ENCODE measurements around the gene CHMP6. TPM values are rescaled to one million over a fixed set of nuclear protein-coding genes. Genes with fewer than 3 reads are reported as not detected.

Gene CHMP6
- total and polyA plus RNA-seq, 7 donors, result 15.7 to 40.4 (median 28.2) TPM

DNA sequence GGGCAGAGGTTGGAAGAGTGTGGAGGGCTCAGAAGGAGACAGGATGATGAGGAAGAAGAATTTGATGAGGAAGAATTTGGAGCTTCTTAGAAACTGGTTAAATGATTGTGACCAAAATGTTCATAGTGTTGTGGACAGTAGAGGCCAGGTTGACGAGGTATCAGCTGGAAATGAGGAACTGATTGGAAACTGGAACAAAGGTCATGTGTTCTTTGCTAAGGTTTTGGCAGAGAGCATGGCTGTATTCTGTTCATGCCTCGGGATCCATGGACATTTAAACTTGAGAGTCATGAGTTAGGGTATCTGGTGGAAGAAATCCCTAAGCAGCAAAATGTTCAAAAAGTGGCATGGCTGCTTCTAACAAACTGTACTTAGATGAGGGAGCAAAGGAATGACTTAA, 19.3 kb downstream of the CHMP6 start:
- Histone ChIP-seq H3K9me3 (peaks cover 0 to 7% (median 0%) of the 10 kb centered on the region in 4 donors), H3K36me3 (no peaks in the 10 kb centered on the region), H3K4me1 (peaks cover 0 to 27% (median 8%) of the 10 kb centered on the region in 4 donors), H3K4me3 (no peak overlapping the region), H3K27me3 (peaks cover 0 to 9% (median 0%) of the 10 kb centered on the region in 3 donors), H3K27ac (no peak overlapping the region)
- WGBS, 2 donors, result 55 to 83% methylated on average over 2 of the region's 2 CpGs
- no peak for DNase-seq
- intact Hi-C loops (cut with DNase I), result no loop called here
- TF ChIP-seq POLR2A (IDR thresholded peaks at IDR 0.05), result no peak
- TF ChIP-seq CTCF (IDR thresholded peaks at IDR 0.05), result no peak
- no peak for TF ChIP-seq POLR2AphosphoS5 (IDR thresholded peaks at IDR 0.05)
- TF ChIP-seq EP300 (IDR thresholded peaks at IDR 0.05), result no peak

DNA sequence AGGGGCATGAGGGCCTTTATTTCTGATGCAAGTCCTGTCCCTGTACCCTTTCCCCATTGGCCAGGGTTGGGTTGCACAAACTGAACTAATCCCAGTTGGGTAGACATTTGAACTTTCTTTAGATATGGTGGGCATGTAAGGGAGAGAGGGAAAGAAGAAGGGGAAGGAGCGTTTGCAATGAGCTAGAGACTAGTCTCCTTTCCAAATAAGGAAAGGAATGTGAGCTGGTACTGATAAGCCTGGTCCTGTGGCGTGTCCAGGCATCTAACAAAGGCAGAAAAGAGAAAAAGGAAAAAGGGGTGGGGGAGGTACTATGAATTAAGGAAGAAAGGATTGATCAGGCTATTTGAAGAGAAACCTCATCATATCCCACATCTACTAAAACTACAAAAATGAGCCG, 20.3 kb downstream of the CHMP6 start:
- Histone ChIP-seq H3K27me3 (no peaks in the 10 kb centered on the region), H3K27ac (no peak overlapping the region), H3K4me3 (no peak overlapping the region), H3K4me1 (peaks cover 0 to 27% (median 8%) of the 10 kb centered on the region in 4 donors), H3K36me3 (no peaks in the 10 kb centered on the region), H3K9me3 (peaks cover 0 to 7% (median 0%) of the 10 kb centered on the region in 4 donors)
- TF ChIP-seq POLR2A (IDR thresholded peaks at IDR 0.05), result no peak
- TF ChIP-seq EP300 (IDR thresholded peaks at IDR 0.05), result no peak
- TF ChIP-seq POLR2AphosphoS5 (IDR thresholded peaks at IDR 0.05), result no peak
- no peak for TF ChIP-seq CTCF (IDR thresholded peaks at IDR 0.05)
- DNase-seq, result no peak
- 59 to 77% methylated on average over 3 of the region's 3 CpGs for WGBS, 2 donors
- intact Hi-C loops (cut with DNase I), result no loop called here

DNA sequence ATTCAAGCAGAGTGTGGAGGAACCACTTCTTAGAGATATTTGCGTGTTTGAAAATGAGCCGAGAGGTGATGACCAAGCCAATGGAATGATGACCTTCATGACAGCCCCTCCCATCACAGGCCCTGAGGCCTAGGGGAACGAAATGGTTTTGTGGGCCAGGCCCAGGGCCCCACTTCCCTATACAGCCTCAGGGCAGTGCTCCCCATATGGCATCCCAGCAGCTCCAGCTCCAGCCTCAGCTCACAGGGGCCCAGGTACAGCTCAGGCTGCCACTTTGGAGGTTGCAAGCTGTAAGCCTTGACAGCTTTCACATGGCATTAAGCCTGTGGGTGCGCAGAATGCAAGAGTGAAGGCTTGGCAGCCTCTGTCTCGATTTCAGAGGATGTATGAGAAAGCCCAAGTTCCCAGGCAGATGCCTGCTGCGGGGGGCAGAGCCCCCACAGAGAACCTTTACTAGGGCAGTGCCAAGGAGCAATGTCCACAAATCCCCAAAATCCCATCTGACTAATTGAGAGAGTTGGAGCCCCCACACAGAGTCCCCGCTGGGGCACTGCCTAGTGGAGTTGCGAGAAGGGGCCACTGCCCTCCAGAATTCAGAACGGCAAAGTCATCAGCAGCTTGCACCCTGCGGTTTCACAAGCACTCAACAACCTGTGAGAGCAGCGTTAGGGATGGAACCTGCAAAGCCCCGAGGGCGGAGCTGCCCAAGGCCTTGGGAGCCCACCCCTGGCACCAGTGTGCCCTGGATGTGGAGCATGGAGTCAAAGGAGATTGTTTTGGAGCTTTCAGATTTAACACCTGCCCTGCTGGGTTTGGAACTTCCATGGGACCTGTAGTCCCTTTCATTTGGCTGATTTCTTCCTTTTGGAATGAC, 21.2 kb downstream of the CHMP6 start:
- intact Hi-C loops (cut with DNase I), result no loop called here
- whole genome bisulfite sequencing, 2 donors, result 92 to 93% methylated on average over 13 of the region's 13 CpGs
- TF ChIP-seq POLR2A (IDR thresholded peaks at IDR 0.05), result no peak
- TF ChIP-seq CTCF (IDR thresholded peaks at IDR 0.05), result no peak
- TF ChIP-seq EP300 (IDR thresholded peaks at IDR 0.05), result no peak
- TF ChIP-seq POLR2AphosphoS5 (IDR thresholded peaks at IDR 0.05), result no peak

DNA sequence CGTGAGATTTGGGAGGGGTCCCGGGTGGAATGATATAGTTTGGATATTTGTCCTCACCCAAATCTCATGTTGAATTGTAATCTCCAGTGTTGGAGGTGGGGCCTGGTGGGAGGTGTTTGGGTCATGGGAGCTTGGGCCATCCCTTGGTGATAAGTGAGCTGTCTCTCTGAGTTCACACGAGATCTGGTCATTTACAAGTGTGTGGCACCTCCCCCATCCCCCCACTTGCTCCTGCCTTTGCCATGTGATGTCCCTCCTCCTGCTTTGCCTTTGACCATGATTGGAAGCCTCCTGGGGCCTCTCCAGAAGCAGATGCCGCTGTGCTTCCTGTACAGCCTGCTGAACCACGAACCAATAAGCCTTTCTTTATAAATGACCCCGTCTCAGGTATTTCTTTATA, 22.0 kb downstream of the CHMP6 start:
- H3K27ac ChIP-seq, result no peak overlapping the region
- no peaks in the 10 kb centered on the region for H3K36me3 ChIP-seq
- peaks cover 0 to 41% (median 21%) of the 10 kb centered on the region in 4 donors for H3K4me1 ChIP-seq
- no peak for DNase-seq
- H3K4me3 ChIP-seq, result no peak overlapping the region
- peaks cover 0 to 7% (median 0%) of the 10 kb centered on the region in 4 donors for H3K9me3 ChIP-seq
- no peak for TF ChIP-seq EP300 (IDR thresholded peaks at IDR 0.05)
- WGBS, 2 donors, result 69 to 74% methylated on average over 6 of the region's 6 CpGs
- intact Hi-C loops (cut with DNase I), result no loop called here
- no peaks in the 10 kb centered on the region for H3K27me3 ChIP-seq

More for the DNA sequence above, 21.2 kb downstream of the CHMP6 start:
- H3K4me3 ChIP-seq, result no peak overlapping the region
- no peak overlapping the region for H3K27ac ChIP-seq
- H3K27me3 ChIP-seq, result no peaks in the 10 kb centered on the region
- H3K9me3 ChIP-seq, result peaks cover 0 to 7% (median 0%) of the 10 kb centered on the region in 4 donors
- H3K4me1 ChIP-seq, result peaks cover 0 to 33% (median 12%) of the 10 kb centered on the region in 4 donors
- no peaks in the 10 kb centered on the region for H3K36me3 ChIP-seq
- peak; percentile 58 for DNase-seq

- Histone ChIP-seq H3K4me3 (no peak overlapping the region), H3K4me1 (peaks cover 0 to 52% (median 29%) of the 10 kb centered on the region in 4 donors), H3K9me3 (peaks cover 0 to 7% (median 0%) of the 10 kb centered on the region in 4 donors), H3K27me3 (no peaks in the 10 kb centered on the region), H3K27ac (peak overlapping the region in 1 of 4 donors; percentile 18), H3K36me3 (no peaks in the 10 kb centered on the region)
- intact Hi-C loops (cut with DNase I), result no loop called here
- no peak for DNase-seq
- 90 to 97% methylated on average over 1 of the region's 1 CpG for WGBS, 2 donors
- no peak for TF ChIP-seq EP300 (IDR thresholded peaks at IDR 0.05)
- peak in 3 of 4 donors; percentile 25 to 29 (median 28) for TF ChIP-seq POLR2AphosphoS5 (IDR thresholded peaks at IDR 0.05)
Observed at GRCh38 chr17:81015136-81015535, 23.5 kb downstream of the CHMP6 start.
